CD4-positive, alpha-beta T cell treated with Interferon alpha-2 for 1 hour (primary cell): ENCODE data around the gene CTBP1.
A peak's percentile ranks its signal among the peaks of the same experiment; 100 is the strongest.

Experiments used
- DNase-seq, 2 donors: peaks; one replicate each; pipeline ENCODE4 v3.0.0-alpha.2; 2020 to 2022

CTBP1 gene

GRCh38 chr4:1208266-1208961, 40.5 kb downstream of the CTBP1 start:
- no peak for DNase-seq

GRCh38 chr4:1207603-1208265, 41.2 kb downstream of the CTBP1 start:
- no peak for DNase-seq

- no peak for DNase-seq
Observed at GRCh38 chr4:1207157-1207470, 41.8 kb downstream of the CTBP1 start.

GRCh38 chr4:1206299-1207156, 42.4 kb downstream of the CTBP1 start:
- no peak for DNase-seq

GRCh38 chr4:1205586-1206298, 43.2 kb downstream of the CTBP1 start:
- DNase-seq = no peak

GRCh38 chr4:1204828-1205585, 43.9 kb downstream of the CTBP1 start:
- no peak for DNase-seq

- DNase-seq = no peak
Observed at GRCh38 chr4:1204286-1204827, 44.6 kb downstream of the CTBP1 start.

GRCh38 chr4:1203026-1203616, 45.8 kb downstream of the CTBP1 start:
- DNase-seq = no peak

GRCh38 chr4:1202526-1203011, 46.4 kb downstream of the CTBP1 start:
- no peak for DNase-seq

- DNase-seq = peak; percentile 78 to 86
Observed at GRCh38 chr4:1201851-1202525, 46.9 kb downstream of the CTBP1 start.

- DNase-seq = no peak
Observed at GRCh38 chr4:1200425-1201035, 48.4 kb downstream of the CTBP1 start.

GRCh38 chr4:1199556-1200331, 49.2 kb downstream of the CTBP1 start:
- DNase-seq = no peak

- DNase-seq = no peak
Observed at GRCh38 chr4:1198098-1198844, 50.7 kb downstream of the CTBP1 start.

GRCh38 chr4:1196421-1197183, 52.3 kb downstream of the CTBP1 start:
- no peak for DNase-seq

- DNase-seq = no peak
Observed at GRCh38 chr4:1195891-1196401, 53.0 kb downstream of the CTBP1 start.

GRCh38 chr4:1195109-1195671, 53.7 kb downstream of the CTBP1 start:
- DNase-seq = no peak
